H1 (cell line): ENCODE measurements around the gene STXBP5. TPM values are rescaled to one million over a fixed set of nuclear protein-coding genes. Genes with fewer than 3 reads are reported as not detected.

ENCODE experiments used
- CTCF ChIA-PET: fragments of 300-600 bp; sonication (Branson Sonifier 250); formaldehyde crosslinking; loops from one replicate; lab custom pipeline; 2021; ENCODE audit not compliant: partially characterized antibody; lab: Charles Lee
- POLR2A ChIA-PET: fragments of 300-600 bp; sonication (Branson Sonifier 250); formaldehyde crosslinking; loops from one replicate; lab custom pipeline; 2021; ENCODE audit warnings: inconsistent platforms; ENCODE audit not compliant: partially characterized antibody; lab: Charles Lee
- DNase-seq, 2 experiments: peaks; one replicate each; pipeline versions ENCODE4 v3.0.0 to v3.0.0-alpha.2; 2010 to 2022; ENCODE audit warnings: low spot score in 2 of 2, low read depth in 1 of 2, mixed read lengths in 1 of 2
- FAIRE-seq: peaks from 2 replicates; lab custom pipeline; 2011; peaks lifted over from hg19 to GRCh38; lab: Jason Lieb, UNC
- H2AFZ ChIP-seq: 2 replicates; pipeline ENCODE4 v1.8.1; 2012; ENCODE audit warnings: low read length, inconsistent platforms
- H2AK5ac ChIP-seq: 2 replicates; pipeline ENCODE4 v1.6.1; 2013; ENCODE audit warnings: low read depth, low read length
- H2BK120ac ChIP-seq: replicated peaks from 2 replicates; pipeline ENCODE3; 2013; ENCODE audit warnings: low read depth, low read length, inconsistent platforms
- H2BK12ac ChIP-seq: 2 replicates; pipeline ENCODE4 v1.6.1; 2013; ENCODE audit warnings: low read depth, low read length
- H2BK15ac ChIP-seq: 2 replicates; pipeline ENCODE4 v1.6.1; 2013; ENCODE audit warnings: low read length
- H2BK20ac ChIP-seq: 2 replicates; pipeline ENCODE4 v1.6.1; 2013; ENCODE audit warnings: low read length
- H2BK5ac ChIP-seq: 2 replicates; pipeline ENCODE4 v1.6.1; 2013; ENCODE audit warnings: low read depth, low read length
- H3K14ac ChIP-seq: 2 replicates; pipeline ENCODE4 v1.6.1; 2013; ENCODE audit warnings: inconsistent platforms; ENCODE audit not compliant: insufficient read length
- H3K18ac ChIP-seq: 2 replicates; pipeline ENCODE4 v1.6.1; 2013; ENCODE audit warnings: low read length; ENCODE audit errors: extremely low read depth
- H3K23ac ChIP-seq: 2 replicates; pipeline ENCODE4 v1.6.1; 2013; ENCODE audit warnings: inconsistent platforms; ENCODE audit not compliant: insufficient read length
- H3K23me2 ChIP-seq: 2 replicates; pipeline ENCODE4 v1.6.1; 2013; ENCODE audit warnings: low read depth, low read length
- H3K27ac ChIP-seq: 2 replicates; pipeline ENCODE4 v1.6.1; 2011; ENCODE audit warnings: low read depth, low read length, inconsistent platforms
- H3K27me3 ChIP-seq, 4 experiments: replicated peaks in 1 of 4; 1 replicate in 1 of 4; 2 replicates in 3 of 4; pipeline versions ENCODE4 v1.6.1 to v1.8.1; 2011 to 2013; ENCODE audit warnings: low read length in 3 of 4, mild to moderate bottlenecking in 3 of 4, inconsistent platforms in 2 of 4, mixed read lengths in 2 of 4, moderate library complexity in 1 of 4; ENCODE audit not compliant: control insufficient read depth in 3 of 4, insufficient read depth in 3 of 4; ENCODE audit errors: extremely low read depth in 1 of 4
- H3K36me3 ChIP-seq, 4 experiments: 2 replicates each; pipeline versions ENCODE4 v1.6.1 to v1.8.1; 2011 to 2013; ENCODE audit warnings: mild to moderate bottlenecking in 4 of 4, low read length in 3 of 4, moderate library complexity in 2 of 4, control low read depth in 1 of 4, inconsistent platforms in 1 of 4; ENCODE audit not compliant: insufficient read depth in 4 of 4, control insufficient read depth in 2 of 4
- H3K4ac ChIP-seq: replicated peaks from 2 replicates; pipeline ENCODE3; 2013; ENCODE audit warnings: low read length, low read depth, mixed read lengths, inconsistent platforms; ENCODE audit not compliant: insufficient read length
- H3K4me1 ChIP-seq, 4 experiments: replicated peaks in 1 of 4; 1 replicate in 1 of 4; 2 replicates in 3 of 4; pipeline versions ENCODE4 v1.6.1 to v1.8.1; 2011 to 2013; ENCODE audit warnings: low read length in 3 of 4, inconsistent platforms in 2 of 4, mixed read lengths in 1 of 4; ENCODE audit not compliant: insufficient read depth in 4 of 4, control insufficient read depth in 3 of 4
- H3K4me2 ChIP-seq, 2 experiments: 2 replicates each; pipeline versions ENCODE4 v1.6.1 to v1.8.1; 2011 to 2013; ENCODE audit warnings: low read depth in 2 of 2, low read length in 2 of 2, control low read depth in 1 of 2, inconsistent platforms in 1 of 2, mild to moderate bottlenecking in 1 of 2; ENCODE audit not compliant: insufficient read depth in 1 of 2
- H3K4me3 ChIP-seq, 4 experiments: fragments of 200-600, 300-600 bp in 1 of 4; sonication (generic), shearing (Covaris generic), sonication (Bioruptor Twin) in 1 of 4; 2 replicates each; pipeline versions ENCODE4 v1.5.1 to v1.8.1; 2011 to 2016; ENCODE audit warnings: low read length in 4 of 4, low read depth in 3 of 4, control low read depth in 2 of 4, inconsistent platforms in 2 of 4, mild to moderate bottlenecking in 2 of 4, mixed read lengths in 1 of 4, moderate library complexity in 1 of 4; ENCODE audit not compliant: insufficient read depth in 2 of 4; ENCODE audit errors: extremely low read depth in 1 of 4
- H3K56ac ChIP-seq: replicated peaks from 2 replicates; pipeline ENCODE3; 2013; ENCODE audit warnings: low read depth, mild to moderate bottlenecking, mixed read lengths, low read length, inconsistent platforms; ENCODE audit not compliant: insufficient read length
- H3K79me1 ChIP-seq: 2 replicates; pipeline ENCODE4 v1.6.1; 2013; ENCODE audit warnings: low read depth, low read length, control low read depth
- H3K79me2 ChIP-seq, 2 experiments: 2 replicates each; pipeline versions ENCODE4 v1.6.1 to v1.8.1; 2012 to 2013; ENCODE audit warnings: low read length in 2 of 2, mild to moderate bottlenecking in 2 of 2, inconsistent platforms in 1 of 2; ENCODE audit not compliant: insufficient read depth in 2 of 2, control insufficient read depth in 1 of 2
- H3K9ac ChIP-seq, 4 experiments: replicated peaks in 1 of 4; 1 replicate in 1 of 4; 2 replicates in 3 of 4; pipeline versions ENCODE4 v1.6.1 to v1.8.1; 2011 to 2013; ENCODE audit warnings: low read depth in 3 of 4, low read length in 3 of 4, control low read depth in 2 of 4, mild to moderate bottlenecking in 2 of 4, moderate library complexity in 2 of 4, inconsistent platforms in 1 of 4; ENCODE audit errors: extremely low read depth in 1 of 4
- H3K9me3 ChIP-seq, 2 experiments: 2 replicates each; pipeline versions ENCODE4 v1.6.1 to v1.8.1; 2012 to 2013; ENCODE audit warnings: mild to moderate bottlenecking in 2 of 2, moderate library complexity in 2 of 2, control low read depth in 1 of 2, inconsistent platforms in 1 of 2, low read depth in 1 of 2, low read length in 1 of 2, mixed read lengths in 1 of 2; ENCODE audit not compliant: insufficient read depth in 2 of 2
- H4K20me1 ChIP-seq, 2 experiments: replicated peaks in 1 of 2; 2 replicates each; pipeline versions ENCODE3 to v1.8.1; 2011 to 2013; ENCODE audit warnings: inconsistent platforms in 2 of 2, low read length in 2 of 2, mild to moderate bottlenecking in 1 of 2; ENCODE audit not compliant: insufficient read depth in 2 of 2, control insufficient read depth in 1 of 2
- H4K5ac ChIP-seq: 2 replicates; pipeline ENCODE4 v1.6.1; 2013; ENCODE audit warnings: low read length, low read depth, mixed read lengths, inconsistent platforms; ENCODE audit not compliant: insufficient read length
- H4K8ac ChIP-seq: 2 replicates; pipeline ENCODE4 v1.8.0; 2013; ENCODE audit warnings: mild to moderate bottlenecking, moderate library complexity, low read length, inconsistent platforms; ENCODE audit not compliant: insufficient read depth; ENCODE audit errors: extremely low read depth
- H4K91ac ChIP-seq: replicated peaks from 2 replicates; pipeline ENCODE3; 2013; ENCODE audit warnings: low read length, mixed read lengths, inconsistent platforms; ENCODE audit not compliant: insufficient read length
- ATF2 ChIP-seq: IDR thresholded peaks from 2 replicates; pipeline ENCODE4 v1.6.1; 2012; ENCODE audit warnings: low read length, inconsistent platforms
- ATF3 ChIP-seq: IDR thresholded peaks from 2 replicates; pipeline ENCODE4 v1.6.1; 2011; ENCODE audit warnings: low read depth, mild to moderate bottlenecking, low read length; ENCODE audit not compliant: insufficient read depth
- BACH1 ChIP-seq: IDR thresholded peaks from 2 replicates; pipeline ENCODE4 v1.6.1; 2012; ENCODE audit warnings: low read length, improper control_type of control experiment
- CHD1 ChIP-seq: IDR thresholded peaks from 2 replicates; pipeline ENCODE4 v1.6.1; 2012; ENCODE audit warnings: low read depth, low read length, improper control_type of control experiment
- EP300 ChIP-seq, 2 experiments: IDR thresholded peaks; 1 replicate in 1 of 2; 2 replicates in 1 of 2; pipeline ENCODE4 v1.6.1; 2011 to 2012; ENCODE audit warnings: low read depth in 2 of 2, low read length in 2 of 2, mild to moderate bottlenecking in 2 of 2, borderline replicate concordance in 1 of 2, inconsistent platforms in 1 of 2, moderate library complexity in 1 of 2
- KDM4A ChIP-seq: IDR thresholded peaks from one replicate; pipeline ENCODE4 v1.7.1; 2012; ENCODE audit warnings: low read depth, mild to moderate bottlenecking, moderate library complexity, low read length, inconsistent platforms; ENCODE audit not compliant: severe bottlenecking
- NANOG ChIP-seq: IDR thresholded peaks from 2 replicates; pipeline ENCODE4 v1.6.1; 2011; ENCODE audit warnings: low read length, low read depth, mild to moderate bottlenecking, inconsistent platforms; ENCODE audit not compliant: insufficient read depth, poor library complexity, severe bottlenecking
- POLR2A ChIP-seq, 2 experiments: IDR thresholded peaks; 1 replicate in 1 of 2; 2 replicates in 1 of 2; pipeline ENCODE4 v1.6.1; 2011; ENCODE audit warnings: low read depth in 2 of 2, low read length in 2 of 2, mild to moderate bottlenecking in 2 of 2; ENCODE audit errors: control extremely low read depth in 1 of 2
- RBBP5 ChIP-seq: IDR thresholded peaks from 2 replicates; pipeline ENCODE4 v1.7.1; 2012; ENCODE audit warnings: low read depth, mild to moderate bottlenecking, inconsistent platforms, low read length, moderate library complexity, borderline replicate concordance
- RNF2 ChIP-seq: fragments of 200-900, 300-1000 bp; sonication (generic); IDR thresholded peaks from 2 replicates; pipeline ENCODE4 v1.7.1; 2016; ENCODE audit warnings: borderline replicate concordance, low read depth, mild to moderate bottlenecking, antibody characterized with exemption, low read length; ENCODE audit not compliant: poor library complexity, severe bottlenecking; ENCODE audit errors: missing control alignments
- SP4 ChIP-seq: IDR thresholded peaks from 2 replicates; pipeline ENCODE4 v1.6.1; 2012; ENCODE audit warnings: low read length, inconsistent platforms
- WGBS, 2 experiments: shearing (Covaris generic) in 1 of 2; methylation state at CpG; one replicate each; pipeline versions ENCODE4 v1.1.6 to v1.1.7; 2013 to 2015; ENCODE audit warnings: low lambda C conversion rate in 2 of 2, mixed read lengths in 2 of 2, inconsistent platforms in 1 of 2, low coverage in 1 of 2, missing lambda C conversion rate in 1 of 2; ENCODE audit not compliant: insufficient replicate concordance in 2 of 2, insufficient coverage in 1 of 2, insufficient read length in 1 of 2; ENCODE audit errors: extremely low coverage in 1 of 2, missing lambda C conversion rate in 1 of 2; 5-methylcytosine and 5-hydroxymethylcytosine counted together
- polyA plus RNA-seq, 7 experiments: library from polyadenylated mRNA; depleted of rRNA in 3 of 7; stranded (reverse) in 5 of 7; unstranded in 2 of 7; fragments of >200 nt in 5 of 7; fragments of 200-250 nt in 2 of 7; gene quantifications; 1 replicate in 5 of 7; 2 replicates in 1 of 7; 4 replicates in 1 of 7; pipeline versions ENCODE4 v1.2.1 to v1.2.3, GENCODE V29; 2011 to 2013; ENCODE audit warnings: missing spikeins in 2 of 7, mixed read lengths in 2 of 7
- total RNA-seq: library from RNA; stranded (reverse); fragmentation: NEBNext Ultra II Directional; extraction: Animal tissue kit (Norgen Biotek cat#: 25700); gene quantifications from 2 replicates; pipeline ENCODE4 v1.2.1, GENCODE V29; 2021

The STXBP5 gene
- total and polyA plus RNA-seq, 2 of the 8 experiments (the other 6 are each of a cell fraction or from before 2014, with no cell fraction given), result 2.7 to 10.8 TPM

DNA sequence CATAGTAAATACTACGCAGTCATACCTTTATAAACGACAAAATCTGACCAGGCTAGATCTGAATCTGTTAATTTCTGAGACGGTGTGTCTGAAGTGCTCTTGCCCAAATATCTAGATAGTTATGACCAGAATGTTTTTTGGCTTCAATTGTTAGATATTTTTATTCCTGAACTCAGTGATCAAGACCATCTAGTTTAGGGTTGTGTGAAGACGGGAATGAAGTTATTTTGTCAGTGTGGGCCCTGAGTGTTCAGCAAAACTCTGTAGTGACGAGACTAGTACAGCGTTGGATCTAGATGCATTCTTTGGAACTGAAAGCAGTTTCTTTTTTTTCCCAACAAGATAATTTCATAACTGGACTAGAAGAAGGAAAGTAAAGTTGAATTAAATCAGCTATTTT is 3.1 kb downstream of the STXBP5 start:
- H4K91ac ChIP-seq, result no peak overlapping the region
- H3K14ac ChIP-seq, result no peak overlapping the region
- 97% methylated on average over 6 of the region's 6 CpGs; no CpG with 5 or more reads in 1 of the 2 experiments for WGBS, 2 experiments
- no peaks in the 10 kb centered on the region for H3K9me3 ChIP-seq
- H3K79me2 ChIP-seq, result peaks cover 0 to 34% of the 10 kb centered on the region in 2 experiments; a peak in 3 of 4 replicates
- 0 out of 7 replicates have a peak, but pooled peaks cover 0 to 2% (median 0%) of the 10 kb centered on the region in 4 experiments for H3K27me3 ChIP-seq
- H3K79me1 ChIP-seq, result no peaks in the 10 kb centered on the region
- no peak overlapping the region for H2BK5ac ChIP-seq
- H4K20me1 ChIP-seq, result no peaks in the 10 kb centered on the region
- H2BK120ac ChIP-seq, result no peak overlapping the region
- H3K4me3 ChIP-seq, result no peak overlapping the region
- no peak overlapping the region for H2AFZ ChIP-seq
- H3K27ac ChIP-seq, result no peak overlapping the region
- 0 out of 7 replicates have a peak, but pooled peaks cover 0 to 2% (median 0%) of the 10 kb centered on the region in 4 experiments for H3K4me1 ChIP-seq
- H4K5ac ChIP-seq, result no peak overlapping the region
- no peak overlapping the region for H4K8ac ChIP-seq
- H2BK20ac ChIP-seq, result no peak overlapping the region
- DNase-seq (no peak), FAIRE-seq (no peak)
- ChIA-PET POLR2A (no interaction called here), CTCF (no interaction called here)
- no peak overlapping the region for H2BK15ac ChIP-seq
- no peak overlapping the region for H3K18ac ChIP-seq
- H3K36me3 ChIP-seq, result peaks cover 0 to 2% (median 0%) of the 10 kb centered on the region in 4 experiments; a peak in 1 of 8 replicates
- no peak overlapping the region for H3K9ac ChIP-seq
- H2AK5ac ChIP-seq, result no peak overlapping the region
- H3K56ac ChIP-seq, result no peak overlapping the region
- H3K23ac ChIP-seq, result no peak overlapping the region
- no peak overlapping the region for H3K4me2 ChIP-seq
- H3K4ac ChIP-seq, result no peak overlapping the region
- no peak overlapping the region for H2BK12ac ChIP-seq
- H3K23me2 ChIP-seq, result peaks cover 10% of the 10 kb centered on the region
- TF ChIP-seq KDM4A (no peak), NANOG (no peak), RBBP5 (no peak), EP300 (IDR thresholded peaks at IDR 0.05; ENCODE audit: borderline replicate concordance in 1 of 2, low read depth in 2 of 2, low read length in 2 of 2) (no peak), RNF2 (no peak), BACH1 (no peak), POLR2A (IDR thresholded peaks at IDR 0.05; ENCODE audit: control extremely low read depth in 1 of 2, low read depth in 2 of 2, low read length in 2 of 2) (no peak), SP4 (no peak), CHD1 (no peak), ATF3 (no peak), ATF2 (no peak)
